K562 (cell line): ENCODE data around the gene SPINK14. TPM values are rescaled to one million over a fixed set of nuclear protein-coding genes. Genes with fewer than 3 reads are reported as not detected.

Experiments used
- ATAC-seq: fragments of 200-7000 bp; cut with Tn5 transposase; 3 replicates; pipeline ENCODE4 v1.9.1; 2020; ENCODE audit warnings: moderate library complexity
- BruUV-seq: library from RNA; stranded (reverse); fragments of 400-500 nt; replicated peaks from 2 replicates; lab custom pipeline; 2021; lab: Mats Ljungman, UMichigan
- CTCF ChIA-PET: fragments of 300-600 bp; formaldehyde crosslinking; extraction: SDS; loops from one replicate; lab custom pipeline; 2021; ENCODE audit warnings: low intra/inter-chr PET ratio; lab: Yijun Ruan, JAX
- POLR2A ChIA-PET: fragments of 300-600, 350-650 bp; sonication (Branson Sonifier 250); formaldehyde crosslinking; extraction: SDS; loops from one replicate; lab custom pipeline; 2021; ENCODE audit warnings: antibody characterized with exemption, inconsistent platforms; lab: Yijun Ruan, JAX
- DNase-seq, 4 experiments: peaks; one replicate each; pipeline versions ENCODE4 v3.0.0 to v3.0.0-alpha.2; 2011 to 2018; ENCODE audit warnings: low spot score in 3 of 4, mixed read lengths in 3 of 4; ENCODE audit errors: extremely low read depth in 1 of 4
- FAIRE-seq: peaks from 2 replicates; lab custom pipeline; 2011; peaks lifted over from hg19 to GRCh38; lab: Jason Lieb, UNC
- H2AFZ ChIP-seq: 2 replicates; pipeline ENCODE4 v1.6.0; 2011; ENCODE audit warnings: low read depth, low read length, control low read depth, inconsistent platforms
- H3K27ac ChIP-seq: fragments of 200-600 bp; 3 replicates; pipeline ENCODE4 v1.8.0; 2011; ENCODE audit warnings: low read depth, mild to moderate bottlenecking, control low read depth, inconsistent platforms, low read length, moderate library complexity, mixed read lengths; ENCODE audit errors: extremely low read depth
- H3K27me3 ChIP-seq, 2 experiments: fragments of 300-600 bp in 1 of 2; 2 replicates in 1 of 2; 3 replicates in 1 of 2; pipeline versions ENCODE4 v1.6.0 to v1.8.0; 2011; ENCODE audit warnings: inconsistent platforms in 2 of 2, low read length in 2 of 2, mild to moderate bottlenecking in 1 of 2, mixed read lengths in 1 of 2, moderate library complexity in 1 of 2; ENCODE audit not compliant: control insufficient read depth in 2 of 2, insufficient read depth in 2 of 2
- H3K36me3 ChIP-seq: fragments of 300-600 bp; 3 replicates; pipeline ENCODE4 v1.8.0; 2011; ENCODE audit warnings: mild to moderate bottlenecking, low read length, inconsistent platforms; ENCODE audit not compliant: control insufficient read depth, insufficient read depth
- H3K4me1 ChIP-seq, 2 experiments: fragments of 200-600 bp in 1 of 2; replicated peaks in 1 of 2; 2 replicates in 1 of 2; 3 replicates in 1 of 2; pipeline versions ENCODE4 v1.5.1 to v1.8.0; 2011; ENCODE audit warnings: inconsistent platforms in 2 of 2, low read length in 2 of 2, mild to moderate bottlenecking in 1 of 2, mixed read lengths in 1 of 2, moderate library complexity in 1 of 2; ENCODE audit not compliant: control insufficient read depth in 2 of 2, insufficient read depth in 2 of 2
- H3K4me2 ChIP-seq: 2 replicates; pipeline ENCODE4 v1.6.1; 2011; ENCODE audit warnings: low read length, control low read depth, inconsistent platforms, mixed read lengths; ENCODE audit not compliant: insufficient read depth
- H3K4me3 ChIP-seq: fragments of 200-600 bp; sonication (generic), shearing (Covaris generic); 2 replicates; pipeline ENCODE4 v1.5.1; 2016; ENCODE audit warnings: control low read depth, inconsistent platforms
- H3K79me2 ChIP-seq: fragments of 200-600 bp; 3 replicates; pipeline ENCODE4 v1.8.0; 2011; ENCODE audit warnings: low read length, inconsistent platforms; ENCODE audit not compliant: control insufficient read depth, insufficient read depth
- H3K9ac ChIP-seq, 2 experiments: 2 replicates each; pipeline versions ENCODE4 v1.6.0 to v1.6.1; 2011; ENCODE audit warnings: low read depth in 2 of 2, low read length in 2 of 2, control low read depth in 1 of 2, inconsistent platforms in 1 of 2, mild to moderate bottlenecking in 1 of 2, mixed read lengths in 1 of 2; ENCODE audit not compliant: insufficient read depth in 1 of 2
- H3K9me1 ChIP-seq: one replicate; pipeline ENCODE4 v1.6.0; 2011; ENCODE audit warnings: inconsistent platforms, mild to moderate bottlenecking, low read length, moderate library complexity; ENCODE audit not compliant: control insufficient read depth, insufficient read depth
- H3K9me3 ChIP-seq: replicated peaks from 2 replicates; pipeline ENCODE4 v1.5.1; 2011; ENCODE audit warnings: low read depth, low read length, inconsistent platforms; ENCODE audit not compliant: control insufficient read depth, insufficient read depth
- H4K20me1 ChIP-seq: replicated peaks from 2 replicates; pipeline ENCODE4 v1.6.1; 2011; ENCODE audit warnings: low read length, inconsistent platforms, mixed read lengths; ENCODE audit not compliant: control insufficient read depth, insufficient read depth
- ARID3B ChIP-seq: fragments of 250-450 bp; sonication (Bioruptor Pico); IDR thresholded peaks from 2 replicates; pipeline ENCODE4 v1.4.0; 2020; ENCODE audit warnings: borderline replicate concordance
- ETS2 ChIP-seq: IDR thresholded peaks from 2 replicates; pipeline ENCODE4 v1.6.1; 2016; ENCODE audit warnings: borderline replicate concordance, missing genetic modification characterization, mild to moderate bottlenecking, moderate library complexity, missing compliant biosample characterization; ENCODE audit not compliant: poor library complexity, severe bottlenecking
- HMGN3 ChIP-seq: IDR thresholded peaks from 2 replicates; pipeline ENCODE4 v1.6.1; 2011; ENCODE audit warnings: borderline replicate concordance, low read depth, mild to moderate bottlenecking, mixed read lengths, low read length; ENCODE audit not compliant: insufficient read length; ENCODE audit errors: extremely low read depth
- HOMEZ ChIP-seq: fragments of 250-450 bp; sonication (Bioruptor Pico); IDR thresholded peaks from 2 replicates; pipeline ENCODE4 v1.4.0; 2020; ENCODE audit warnings: mild to moderate bottlenecking, moderate library complexity
- NCOA4 ChIP-seq: fragments of 450-650 bp; IDR thresholded peaks from 2 replicates; pipeline ENCODE4 v1.6.1; 2018; ENCODE audit warnings: mild to moderate bottlenecking; ENCODE audit not compliant: partially characterized antibody
- PKNOX1 ChIP-seq: fragments of 450-650 bp; IDR thresholded peaks from 2 replicates; pipeline ENCODE4 v1.6.1; 2016
- SMAD2 ChIP-seq: fragments of 150-350 bp; IDR thresholded peaks from 2 replicates; pipeline ENCODE4 v1.6.1; 2014; ENCODE audit warnings: low read depth, mild to moderate bottlenecking, low read length
- TFAM ChIP-seq: fragments of 250-450 bp; sonication (Bioruptor Pico); conservative IDR thresholded peaks from 2 replicates; pipeline ENCODE4 v1.5.0; 2021; ENCODE audit warnings: mild to moderate bottlenecking, moderate library complexity
- TRIM25 ChIP-seq: fragments of 450-650 bp; IDR thresholded peaks from 2 replicates; pipeline ENCODE4 v1.7.0; 2016; ENCODE audit warnings: borderline replicate concordance
- U2AF1 ChIP-seq: fragments of 200-400 bp; formaldehyde crosslinking; optimal IDR thresholded peaks from 2 replicates; pipeline ENCODE3; 2017; ENCODE audit warnings: mild to moderate bottlenecking, low read depth, low read length, moderate library complexity
- ZNF449 ChIP-seq: fragments of 250-450 bp; sonication (Bioruptor Pico); IDR thresholded peaks from 2 replicates; pipeline ENCODE4 v1.8.0; 2022; ENCODE audit warnings: moderate library complexity, mild to moderate bottlenecking, inconsistent platforms
- ZNF57 ChIP-seq: fragments of 450-650 bp; formaldehyde crosslinking; IDR thresholded peaks from 2 replicates; pipeline ENCODE4 v1.4.0; 2020; ENCODE audit warnings: mild to moderate bottlenecking, moderate library complexity
- WGBS: fragments of 100-300 bp; shearing (Covaris generic); methylation state at CpG from one replicate; pipeline ENCODE4 v1.1.6; 2016; ENCODE audit warnings: low coverage, mixed read lengths; ENCODE audit not compliant: insufficient coverage; ENCODE audit errors: missing lambda C conversion rate; 5-methylcytosine and 5-hydroxymethylcytosine counted together
- in situ Hi-C: fragments of 300-500 bp; cut with MboI; formaldehyde crosslinking; loops from 4 replicates; pipeline ENCODE4 v1.15.0; 2018; ENCODE audit warnings: inconsistent platforms, mixed read lengths
- intact Hi-C: fragments of 100-400 bp; cut with micrococcal nuclease; formaldehyde crosslinking; loops from 2 replicates; pipeline ENCODE4 v1.14.2; 2022
- polyA plus RNA-seq, 8 experiments: library from polyadenylated mRNA; depleted of rRNA in 4 of 8; stranded (reverse) in 5 of 8; unstranded in 3 of 8; fragments of >200 nt; fragmentation: Nextera tagmentation in 2 of 8; fragmentation: Illumina TruSeq in 1 of 8; extraction: Ambion mirVana in 2 of 8; extraction: Trizol in 1 of 8; gene quantifications; 2 replicates each; pipeline versions ENCODE4 v1.2.1 to v1.2.3, GENCODE V29; 2011 to 2014; ENCODE audit warnings: inconsistent platforms in 1 of 8, missing spikeins in 1 of 8
- total RNA-seq, 7 experiments: library from RNA; depleted of rRNA in 6 of 7; stranded (reverse); fragments of >200 nt in 6 of 7; fragmentation: Illumina TruSeq in 2 of 7; extraction: Trizol in 2 of 7; gene quantifications; 2 replicates each; pipeline versions ENCODE4 v1.2.1 to v1.2.3, GENCODE V29; 2011 to 2021; ENCODE audit warnings: low replicate concordance in 1 of 7

Gene SPINK14
- total and polyA plus RNA-seq, 9 of the 15 experiments (the other 6 are each of a cell fraction or from before 2014, with no cell fraction given), result not detected

DNA sequence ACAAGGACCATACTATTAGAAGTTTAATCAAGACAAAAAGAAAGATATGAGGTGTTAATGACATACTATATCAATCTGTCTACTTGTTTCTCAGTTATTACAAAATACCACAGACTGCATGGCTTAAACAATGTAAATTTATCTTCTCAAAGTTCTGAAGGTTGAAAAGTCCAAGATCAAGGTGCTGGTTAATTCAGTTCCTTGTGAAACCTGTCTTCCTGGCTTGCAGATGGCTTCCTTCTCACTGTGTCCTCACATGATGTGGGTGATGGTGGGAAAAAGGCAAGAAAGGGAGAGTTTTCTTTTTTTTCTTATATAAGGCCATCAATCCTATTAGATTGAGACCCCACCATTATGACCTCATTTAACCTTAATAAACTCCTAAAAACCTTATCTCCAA lies 15.6 kb upstream of the SPINK14 start (continued):
- TF ChIP-seq PKNOX1 (no peak), ARID3B (no peak)

DNA sequence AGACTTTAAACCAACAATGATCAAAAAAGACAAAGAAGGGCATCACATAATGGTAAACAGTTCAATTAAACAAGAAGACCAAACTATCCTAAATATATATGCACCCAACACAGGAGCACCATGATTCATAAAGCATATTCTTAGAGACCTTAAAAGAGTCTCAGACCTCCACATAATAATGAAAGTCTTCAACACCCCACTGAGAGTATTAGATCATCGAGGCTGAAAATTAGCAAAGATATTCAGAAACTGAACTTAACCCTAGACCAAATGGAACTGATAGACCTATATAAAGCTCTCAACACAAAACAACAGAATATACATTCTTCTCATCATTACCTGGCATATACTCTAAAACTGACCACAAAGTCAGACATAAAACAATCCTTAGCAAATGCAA lies 11.7 kb upstream of the SPINK14 start:
- WGBS, result 0% methylated on average over 1 of the region's 1 CpG
- ATAC-seq, result no peak
- H3K9ac ChIP-seq, result no peak overlapping the region
- no peak overlapping the region for H2AFZ ChIP-seq
- in situ Hi-C loops (no loop called here), intact Hi-C loops (no loop called here)
- H3K4me2 ChIP-seq, result no peak overlapping the region
- no peak overlapping the region for H3K27ac ChIP-seq
- H4K20me1 ChIP-seq, result no peaks in the 10 kb centered on the region
- FAIRE-seq, result no peak
- ChIA-PET CTCF (no interaction called here), POLR2A (no interaction called here)
- H3K27me3 ChIP-seq, result no peaks in the 10 kb centered on the region
- H3K79me2 ChIP-seq, result no peaks in the 10 kb centered on the region
- BruUV-seq, result no TSS peak
- H3K36me3 ChIP-seq, result no peaks in the 10 kb centered on the region
- DNase-seq, result no peak
- H3K9me3 ChIP-seq, result no peaks in the 10 kb centered on the region
- no peaks in the 10 kb centered on the region for H3K9me1 ChIP-seq
- no peaks in the 10 kb centered on the region for H3K4me1 ChIP-seq
- no peak overlapping the region for H3K4me3 ChIP-seq
- TF ChIP-seq ETS2 (tag) (no peak), SMAD2 (no peak), ZNF449 (CRISPR knock-in tag) (no peak), HMGN3 (no peak), TFAM (CRISPR knock-in tag) (no peak), HOMEZ (CRISPR knock-in tag) (no peak), NCOA4 (no peak), ZNF57 (no peak), TRIM25 (no peak), U2AF1 (no peak)
